ENCODE results near the gene KCNH1. TPM values are rescaled to one million over a fixed set of nuclear protein-coding genes. Genes with fewer than 3 reads are reported as not detected.

Gene KCNH1
- total RNA-seq, 1 donor from 2014 or later = 2.4 TPM

DNA sequence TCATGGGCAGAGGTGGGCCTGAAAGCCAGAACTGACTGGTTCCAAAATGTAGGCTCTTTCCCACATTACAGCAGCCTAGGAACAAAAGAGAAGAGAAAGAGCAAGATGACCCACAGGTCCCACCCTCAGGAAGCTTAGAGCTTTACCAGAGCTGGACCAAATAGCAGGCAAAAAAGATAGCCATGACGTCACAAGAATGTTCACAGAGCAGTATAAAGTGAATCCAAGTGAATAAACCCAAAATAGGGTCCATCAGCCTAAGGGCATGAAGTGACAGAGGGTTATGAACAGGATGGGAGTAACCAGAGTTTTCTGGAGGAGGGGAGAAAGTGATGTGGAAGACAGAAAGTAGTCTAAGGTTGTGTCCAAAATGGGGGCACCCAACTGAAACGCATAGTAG lies 221.2 kb downstream of the KCNH1 start:
- DNase-seq (ENCODE audit: extremely low spot score, unreplicated experiment) = no peak
- no peaks in the 10 kb centered on the region for H3K9me3 Mint-ChIP-seq
- H3K36me3 Mint-ChIP-seq = no peaks in the 10 kb centered on the region
- no peaks in the 10 kb centered on the region for H3K27me3 Mint-ChIP-seq
- H3K4me1 Mint-ChIP-seq (ENCODE audit: unreplicated experiment) = peaks cover 4% of the 10 kb centered on the region
- TF ChIP-seq, protein P1, sequence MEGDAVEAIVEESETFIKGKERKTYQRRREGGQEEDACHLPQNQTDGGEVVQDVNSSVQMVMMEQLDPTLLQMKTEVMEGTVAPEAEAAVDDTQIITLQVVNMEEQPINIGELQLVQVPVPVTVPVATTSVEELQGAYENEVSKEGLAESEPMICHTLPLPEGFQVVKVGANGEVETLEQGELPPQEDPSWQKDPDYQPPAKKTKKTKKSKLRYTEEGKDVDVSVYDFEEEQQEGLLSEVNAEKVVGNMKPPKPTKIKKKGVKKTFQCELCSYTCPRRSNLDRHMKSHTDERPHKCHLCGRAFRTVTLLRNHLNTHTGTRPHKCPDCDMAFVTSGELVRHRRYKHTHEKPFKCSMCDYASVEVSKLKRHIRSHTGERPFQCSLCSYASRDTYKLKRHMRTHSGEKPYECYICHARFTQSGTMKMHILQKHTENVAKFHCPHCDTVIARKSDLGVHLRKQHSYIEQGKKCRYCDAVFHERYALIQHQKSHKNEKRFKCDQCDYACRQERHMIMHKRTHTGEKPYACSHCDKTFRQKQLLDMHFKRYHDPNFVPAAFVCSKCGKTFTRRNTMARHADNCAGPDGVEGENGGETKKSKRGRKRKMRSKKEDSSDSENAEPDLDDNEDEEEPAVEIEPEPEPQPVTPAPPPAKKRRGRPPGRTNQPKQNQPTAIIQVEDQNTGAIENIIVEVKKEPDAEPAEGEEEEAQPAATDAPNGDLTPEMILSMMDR (conservative IDR thresholded peaks at IDR 0.05) = no peak
- no peak overlapping the region for H3K27ac Mint-ChIP-seq
- no peak overlapping the region for H3K4me3 Mint-ChIP-seq

DNA sequence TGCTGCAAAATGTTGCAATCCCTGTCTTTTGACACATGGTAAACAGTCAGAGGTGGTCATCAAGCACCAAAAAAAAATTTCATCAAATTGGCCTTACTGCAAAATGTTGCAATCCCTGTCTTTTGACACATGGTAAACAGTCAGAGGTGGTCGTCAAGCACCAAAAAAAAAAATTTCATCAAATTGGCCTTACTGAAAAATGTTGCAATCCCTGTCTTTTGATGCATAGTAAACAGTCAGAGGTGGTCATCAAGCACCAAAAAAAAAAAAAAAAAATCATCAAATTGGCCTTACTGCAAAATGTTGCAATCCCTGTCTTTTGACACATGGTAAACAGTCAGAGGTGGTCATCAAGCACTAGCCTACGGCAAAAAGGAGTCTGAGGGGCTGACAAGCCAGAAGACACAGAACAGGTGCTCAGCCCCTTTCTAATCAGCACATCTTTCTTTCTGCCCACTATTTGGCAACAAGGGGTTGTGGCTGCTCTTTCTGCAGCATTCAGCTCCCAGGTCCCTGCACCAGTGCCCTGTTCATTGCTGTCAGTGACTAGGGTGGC lies 223.8 kb downstream of the KCNH1 start:
- TF ChIP-seq, protein P1 (conservative IDR thresholded peaks at IDR 0.05) = no peak
- H3K9me3 Mint-ChIP-seq = no peaks in the 10 kb centered on the region

DNA sequence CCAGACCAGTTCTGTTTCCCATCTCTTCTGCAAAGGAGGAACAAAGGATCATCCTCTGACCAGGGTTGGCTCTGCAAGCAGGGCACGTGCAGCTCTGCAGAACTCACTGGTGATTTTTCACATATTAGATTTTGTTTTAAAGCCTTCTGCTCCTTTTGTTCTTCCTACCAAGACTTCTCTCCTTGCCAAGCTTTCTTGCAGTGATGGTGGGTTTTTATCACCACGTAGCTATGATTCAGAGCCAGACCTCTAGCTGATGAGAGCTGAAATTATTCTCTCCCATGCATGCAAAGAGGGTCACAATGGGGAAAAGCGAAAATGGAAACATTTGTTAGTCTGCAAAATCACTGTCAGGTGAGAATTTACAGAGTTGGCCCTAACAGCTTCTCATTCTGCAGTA lies 225.2 kb downstream of the KCNH1 start:
- Mint-ChIP-seq H3K4me3 (no peak overlapping the region), H3K36me3 (no peaks in the 10 kb centered on the region), H3K27me3 (no peaks in the 10 kb centered on the region), H3K4me1 (ENCODE audit: unreplicated experiment) (no peaks in the 10 kb centered on the region), H3K27ac (no peak overlapping the region), H3K9me3 (no peaks in the 10 kb centered on the region)
- TF ChIP-seq, protein P1 (conservative IDR thresholded peaks at IDR 0.05) = no peak
- no peak for DNase-seq (ENCODE audit: extremely low spot score, unreplicated experiment)

More for the DNA sequence above, 223.8 kb downstream of the KCNH1 start:
- no peak overlapping the region for H3K4me3 Mint-ChIP-seq
- no peaks in the 10 kb centered on the region for H3K36me3 Mint-ChIP-seq
- no peak for DNase-seq (ENCODE audit: extremely low spot score, unreplicated experiment)
- no peaks in the 10 kb centered on the region for H3K27me3 Mint-ChIP-seq
- no peak overlapping the region for H3K27ac Mint-ChIP-seq
- no peaks in the 10 kb centered on the region for H3K4me1 Mint-ChIP-seq (ENCODE audit: unreplicated experiment)

DNA sequence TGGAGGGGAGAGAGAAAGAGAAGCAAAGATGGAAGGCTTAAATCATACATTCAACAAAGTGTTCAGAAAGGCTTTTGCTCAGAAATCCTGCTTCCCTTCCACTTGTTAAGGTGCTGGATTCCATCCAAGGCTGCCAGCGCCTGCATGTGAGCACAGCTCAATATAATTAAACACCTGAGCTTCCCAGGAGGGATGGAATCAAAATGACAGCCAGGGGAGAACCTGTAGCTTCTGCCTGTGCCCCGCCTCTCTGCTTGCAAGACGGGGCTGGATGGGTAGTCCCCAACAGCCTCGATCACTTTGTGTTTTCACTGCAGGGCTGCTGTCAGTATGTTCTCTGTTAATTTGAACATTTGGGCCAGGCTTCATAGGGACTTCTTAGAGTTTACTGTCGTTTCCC lies 225.7 kb downstream of the KCNH1 start:
- H3K4me3 Mint-ChIP-seq = no peak overlapping the region

DNA sequence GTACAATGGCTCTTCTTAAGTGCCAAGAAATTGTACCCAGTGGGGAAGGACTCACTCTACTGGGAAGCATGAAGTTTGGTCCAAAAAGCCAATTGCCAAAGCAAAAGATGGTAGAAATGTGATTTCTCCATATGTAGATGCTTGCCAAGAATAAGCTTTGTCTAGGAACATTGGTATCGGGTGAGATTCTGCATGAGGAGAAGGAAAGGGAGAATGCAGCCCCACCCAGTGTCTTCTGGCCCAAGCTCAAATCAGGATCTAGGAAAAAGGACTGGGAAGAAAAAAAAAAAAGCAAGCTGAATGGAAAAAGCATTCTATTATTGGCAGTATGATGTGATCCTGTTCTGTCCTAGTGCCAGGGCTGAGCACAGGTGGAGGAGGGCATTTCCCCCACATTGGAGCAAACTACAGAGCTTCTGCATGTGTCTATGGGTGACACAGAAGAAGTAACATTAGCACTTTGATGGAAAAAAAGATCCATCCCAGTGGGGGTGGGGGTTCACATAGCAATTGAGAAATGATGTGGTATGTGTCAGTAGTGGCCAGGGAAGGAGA lies 226.6 kb downstream of the KCNH1 start:
- Mint-ChIP-seq H3K4me3 (no peak overlapping the region), H3K4me1 (ENCODE audit: unreplicated experiment) (no peaks in the 10 kb centered on the region), H3K27me3 (peaks cover 6% of the 10 kb centered on the region), H3K27ac (no peak overlapping the region), H3K36me3 (no peaks in the 10 kb centered on the region), H3K9me3 (no peaks in the 10 kb centered on the region)
- TF ChIP-seq, protein P1 (conservative IDR thresholded peaks at IDR 0.05) = no peak
- DNase-seq (ENCODE audit: extremely low spot score, unreplicated experiment) = no peak

More for the DNA sequence above, 225.7 kb downstream of the KCNH1 start:
- no peaks in the 10 kb centered on the region for H3K9me3 Mint-ChIP-seq
- no peak for DNase-seq (ENCODE audit: extremely low spot score, unreplicated experiment)
- TF ChIP-seq, protein P1 (conservative IDR thresholded peaks at IDR 0.05) = no peak
- no peaks in the 10 kb centered on the region for H3K4me1 Mint-ChIP-seq (ENCODE audit: unreplicated experiment)
- no peak overlapping the region for H3K27ac Mint-ChIP-seq
- no peaks in the 10 kb centered on the region for H3K27me3 Mint-ChIP-seq
- no peaks in the 10 kb centered on the region for H3K36me3 Mint-ChIP-seq

Measured in type B pancreatic cell (in vitro differentiated cells).